NCI-H774 (cell line): ENCODE data around the gene CIPC.

Experiments used
- DNase-seq: peaks from one replicate; lab custom pipeline; 2025; lab: John Stamatoyannopoulos, UW

Gene CIPC

DNA sequence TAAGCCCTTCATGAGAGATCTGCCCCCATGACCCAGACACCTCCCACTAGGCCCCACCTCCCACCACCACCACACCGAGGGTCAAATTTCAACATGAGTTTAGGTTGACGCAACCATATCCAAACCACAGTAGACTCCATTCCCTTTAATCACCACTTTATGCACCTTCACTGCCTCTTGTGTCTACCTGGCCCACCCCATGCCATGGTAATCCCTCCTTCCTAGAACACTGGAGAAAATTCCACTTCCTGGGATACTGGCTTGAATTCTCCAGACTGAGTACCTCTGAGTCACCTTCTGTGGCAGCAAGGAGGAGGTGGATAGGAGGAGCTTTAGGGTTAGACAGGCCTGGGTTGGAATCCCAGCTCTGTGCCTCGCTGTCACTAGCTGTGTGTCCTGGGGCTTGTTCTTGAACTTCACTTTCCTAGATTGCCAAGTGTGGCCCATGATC, 26.1 kb upstream of the CIPC start:
- no peak for DNase-seq

DNA sequence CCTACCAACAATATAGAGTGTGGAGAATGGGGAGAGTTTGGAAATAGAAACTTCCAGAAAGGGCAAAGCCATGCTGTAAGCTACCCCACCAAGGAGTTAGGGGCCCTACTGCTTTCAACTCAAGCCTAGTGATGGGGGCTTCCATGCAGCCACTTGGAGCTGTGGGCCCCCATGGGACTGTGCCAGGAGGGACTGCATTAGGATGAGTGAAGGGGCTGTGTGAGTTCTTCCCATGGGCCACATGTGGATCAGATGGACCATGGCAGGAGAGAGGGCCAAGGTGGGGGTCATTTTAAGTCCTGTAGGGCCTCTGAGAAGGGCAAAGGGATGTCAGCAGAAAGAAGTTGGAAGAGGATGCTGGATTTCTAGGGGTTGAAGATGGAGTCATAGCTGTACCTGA, 23.1 kb upstream of the CIPC start:
- no peak for DNase-seq

DNA sequence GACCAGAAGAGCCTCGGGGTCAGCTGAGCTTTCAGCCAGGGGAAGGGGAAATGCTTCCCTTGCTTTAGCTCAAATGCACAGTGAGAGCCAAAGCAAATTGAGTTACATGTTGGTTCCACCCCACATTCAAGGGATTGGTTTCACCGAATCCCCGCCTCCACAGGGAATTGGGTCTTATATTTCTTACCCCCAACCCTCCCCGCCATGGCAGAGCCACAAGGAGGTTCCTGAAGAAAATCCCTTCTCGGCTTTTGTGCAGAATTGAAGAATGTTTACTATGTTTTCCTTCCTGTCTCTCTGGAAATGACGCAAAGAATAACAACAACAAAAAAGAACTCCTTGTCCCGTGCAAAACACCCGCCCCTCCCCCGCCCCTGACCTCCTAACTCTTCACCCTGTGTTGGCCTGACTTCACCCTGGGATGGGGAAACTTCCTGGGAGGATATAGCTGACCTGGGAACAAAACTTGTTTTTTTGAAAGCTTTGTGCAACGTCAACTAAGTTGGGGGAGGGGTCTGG, 21.9 kb upstream of the CIPC start:
- DNase-seq, result no peak

GRCh38 chr14:77077040-77077439, 21.0 kb upstream of the CIPC start:
- no peak for DNase-seq

DNA sequence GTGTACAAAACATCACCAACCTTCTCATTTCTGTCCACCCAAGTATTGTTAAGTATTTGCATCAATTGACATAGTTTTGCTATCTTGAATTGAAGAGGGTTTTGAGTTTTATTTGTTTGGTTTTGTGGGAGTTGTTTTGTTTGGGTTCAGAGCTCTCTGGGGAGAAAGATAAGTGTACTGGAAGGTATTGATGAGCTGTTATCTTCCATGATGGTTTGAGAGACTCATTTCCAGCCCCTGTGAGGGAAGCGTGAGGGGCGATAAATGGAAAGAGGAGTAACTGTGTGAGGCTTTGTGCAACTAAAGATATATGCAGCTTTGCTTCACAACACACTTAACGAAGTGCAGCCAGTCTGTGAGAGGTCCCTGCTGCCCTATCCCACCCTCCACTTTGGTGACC, 15.7 kb upstream of the CIPC start:
- DNase-seq, result no peak

- DNase-seq, result no peak
Observed at GRCh38 chr14:77083082-77083481, 15.0 kb upstream of the CIPC start.

GRCh38 chr14:77084985-77085384, 13.1 kb upstream of the CIPC start:
- no peak for DNase-seq

DNA sequence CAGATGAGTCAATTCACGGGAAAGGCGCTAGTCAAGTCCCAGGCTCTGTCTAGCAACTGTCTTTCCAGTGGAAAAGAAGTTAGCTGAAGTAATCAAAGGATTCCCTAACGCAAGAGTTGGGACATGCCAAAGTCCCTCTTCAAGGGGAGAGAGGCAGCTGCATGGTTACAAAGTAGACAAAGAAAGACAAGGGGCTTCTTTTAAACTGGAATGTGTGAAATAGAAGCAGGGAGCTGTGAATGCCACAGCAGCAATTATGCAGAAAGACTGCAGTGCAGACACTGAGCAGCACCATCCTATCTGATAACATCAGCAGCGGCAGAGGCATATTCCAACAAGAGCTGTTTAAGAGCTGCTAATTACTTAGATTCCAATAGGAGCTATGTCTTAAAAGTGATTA, 12.5 kb upstream of the CIPC start:
- DNase-seq, result no peak

GRCh38 chr14:77086017-77086727, 11.9 kb upstream of the CIPC start:
- no peak for DNase-seq

DNA sequence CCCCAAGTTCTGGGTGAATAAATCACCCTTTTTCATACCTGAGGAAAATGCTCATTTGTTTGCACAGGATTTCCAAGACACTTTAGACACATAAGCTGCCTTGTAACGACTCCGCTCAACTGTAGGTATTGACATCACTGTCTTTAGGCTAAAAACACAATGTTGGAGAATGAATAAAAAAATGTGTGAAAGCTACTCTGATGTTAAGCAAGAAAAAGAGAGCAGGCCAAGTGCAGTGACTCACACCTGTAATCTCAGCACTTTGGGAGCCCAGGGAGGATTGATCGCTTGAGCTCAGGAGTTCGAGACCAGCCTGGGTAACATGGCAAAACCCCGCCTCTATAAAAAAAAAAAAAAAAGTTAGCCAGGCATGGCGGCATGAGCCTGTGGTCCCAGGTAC, 11.1 kb upstream of the CIPC start:
- no peak for DNase-seq

- DNase-seq, result no peak
Observed at GRCh38 chr14:77087631-77088030, 10.4 kb upstream of the CIPC start.

- DNase-seq, result peak; percentile 74
Observed at GRCh38 chr14:77088219-77088618, 9.8 kb upstream of the CIPC start.

DNA sequence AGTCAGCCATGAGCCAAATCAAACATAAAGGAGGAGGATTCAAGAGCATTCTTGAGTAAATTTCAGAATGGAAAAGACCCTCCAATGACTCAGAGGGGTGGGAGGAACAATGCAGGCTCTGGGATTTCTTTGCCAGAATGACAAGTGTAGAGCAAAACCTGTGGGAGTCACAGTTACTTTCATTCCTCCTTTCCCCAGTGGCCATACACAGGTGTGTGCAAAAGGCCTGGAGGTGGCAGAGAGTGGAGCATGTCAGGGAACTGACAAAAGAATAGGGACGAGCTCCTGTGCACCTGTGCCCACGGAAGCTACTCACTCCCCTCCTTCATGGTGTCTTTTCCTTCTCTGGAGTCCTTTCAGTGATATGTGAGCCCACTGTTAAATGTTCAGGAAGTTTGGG, 9.4 kb upstream of the CIPC start:
- DNase-seq, result no peak

GRCh38 chr14:77091518-77091917, 6.5 kb upstream of the CIPC start:
- no peak for DNase-seq

- DNase-seq, result no peak
Observed at GRCh38 chr14:77092676-77093075, 5.4 kb upstream of the CIPC start.

DNA sequence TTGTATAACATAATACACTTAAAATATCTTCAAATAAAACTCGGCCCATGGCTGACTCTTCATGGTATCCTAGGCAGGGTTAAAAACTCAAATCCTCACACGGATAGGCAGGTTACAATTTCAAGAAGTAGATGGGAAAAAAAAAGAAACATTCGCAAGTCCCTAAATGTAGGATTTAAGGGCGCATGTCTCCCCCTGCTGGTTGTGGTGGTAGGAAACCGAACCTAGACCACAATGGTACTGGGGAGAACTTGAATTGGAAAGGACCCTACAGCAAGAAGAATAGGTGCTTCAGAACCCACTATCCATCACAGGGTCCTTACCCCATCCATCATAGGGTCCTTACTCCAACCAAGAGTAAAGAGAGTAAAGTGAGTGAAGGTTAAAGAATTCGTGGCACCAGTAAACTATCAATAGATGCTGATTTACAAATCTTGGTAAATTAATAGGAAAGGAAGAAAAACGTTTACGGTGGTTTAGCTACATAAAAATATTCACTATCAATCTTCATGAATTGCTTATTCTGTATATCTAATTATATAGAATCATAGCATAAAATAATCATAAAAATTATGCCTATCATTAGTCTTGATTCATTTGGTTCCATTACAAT, 3.3 kb upstream of the CIPC start:
- peak; percentile 50 for DNase-seq

GRCh38 chr14:77097006-77097699, 905 bp upstream of the CIPC start:
- no peak for DNase-seq

- no peak for DNase-seq
Observed at GRCh38 chr14:77098529-77099353, 683 bp downstream of the CIPC start.

GRCh38 chr14:77099425-77100167, 1.5 kb downstream of the CIPC start:
- DNase-seq, result no peak

GRCh38 chr14:77100961-77101360, 2.9 kb downstream of the CIPC start:
- DNase-seq, result no peak

DNA sequence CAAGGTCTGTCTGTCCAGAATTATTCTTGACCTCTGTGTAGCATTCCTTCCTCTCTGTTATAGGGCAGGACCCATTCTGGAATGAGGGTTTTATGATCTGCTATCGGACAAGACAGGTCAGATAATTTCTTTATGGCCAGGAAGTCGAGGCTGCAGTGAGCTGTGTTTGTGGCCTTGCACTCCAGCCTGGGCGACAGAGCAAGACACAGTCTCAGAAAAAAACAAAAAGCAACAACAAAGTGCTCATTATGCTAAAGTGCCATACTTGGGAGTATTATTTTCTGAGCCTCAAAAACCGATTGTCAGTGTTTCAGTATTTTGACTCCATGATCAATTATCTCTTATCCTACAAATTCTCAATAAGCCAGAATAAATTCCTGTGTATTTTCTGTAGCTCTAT, 4.1 kb downstream of the CIPC start:
- no peak for DNase-seq

DNA sequence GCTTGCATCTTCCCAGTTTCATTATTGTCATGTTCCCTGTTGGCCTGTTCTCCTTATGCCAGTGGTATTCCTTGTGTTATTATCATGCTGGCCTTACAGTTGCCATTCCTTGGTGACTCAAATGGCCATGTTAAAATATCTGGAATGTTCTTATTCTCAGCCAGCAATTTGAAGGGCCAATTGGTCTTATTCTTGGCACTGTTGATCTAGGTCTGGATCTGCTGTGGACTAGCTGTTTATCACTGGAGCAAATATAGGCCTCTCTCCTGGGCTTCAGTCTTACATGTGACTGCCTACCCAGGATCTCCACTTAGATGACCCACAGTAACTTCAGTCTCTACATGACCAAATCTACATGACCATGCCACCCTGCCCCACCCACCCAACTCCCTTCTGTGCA, 5.4 kb downstream of the CIPC start:
- no peak for DNase-seq
